Measurements from ENCODE around the gene TSPO2.
"Not testable (repeated sequence)": the region's sequence is repeated elsewhere in the genome, so short reads cannot be mapped to it uniquely, and the experiment has no call there.

The TSPO2 gene

GRCh38 chr6:41014780-41015179, 27.5 kb upstream of the TSPO2 start:
- H3K4me3 ChIP-seq (ENCODE audit: low read depth, low read length): no peak overlapping the region
- no peaks in the 10 kb centered on the region for H3K36me3 ChIP-seq (ENCODE audit: control insufficient read depth, insufficient read depth, low read length)
- H3K9me3 ChIP-seq (ENCODE audit: control insufficient read depth, low read length): no peaks in the 10 kb centered on the region
- H3K79me2 ChIP-seq: no peaks in the 10 kb centered on the region
- H2AFZ ChIP-seq: no peak overlapping the region
- no peak overlapping the region for H3K9ac ChIP-seq
- no peak overlapping the region for H3K27ac ChIP-seq
- H3K4me2 ChIP-seq (ENCODE audit: low read length): no peak overlapping the region
- no peaks in the 10 kb centered on the region for H3K27me3 ChIP-seq (ENCODE audit: control insufficient read depth, insufficient read depth, low read length)
- TF ChIP-seq, protein P1, sequence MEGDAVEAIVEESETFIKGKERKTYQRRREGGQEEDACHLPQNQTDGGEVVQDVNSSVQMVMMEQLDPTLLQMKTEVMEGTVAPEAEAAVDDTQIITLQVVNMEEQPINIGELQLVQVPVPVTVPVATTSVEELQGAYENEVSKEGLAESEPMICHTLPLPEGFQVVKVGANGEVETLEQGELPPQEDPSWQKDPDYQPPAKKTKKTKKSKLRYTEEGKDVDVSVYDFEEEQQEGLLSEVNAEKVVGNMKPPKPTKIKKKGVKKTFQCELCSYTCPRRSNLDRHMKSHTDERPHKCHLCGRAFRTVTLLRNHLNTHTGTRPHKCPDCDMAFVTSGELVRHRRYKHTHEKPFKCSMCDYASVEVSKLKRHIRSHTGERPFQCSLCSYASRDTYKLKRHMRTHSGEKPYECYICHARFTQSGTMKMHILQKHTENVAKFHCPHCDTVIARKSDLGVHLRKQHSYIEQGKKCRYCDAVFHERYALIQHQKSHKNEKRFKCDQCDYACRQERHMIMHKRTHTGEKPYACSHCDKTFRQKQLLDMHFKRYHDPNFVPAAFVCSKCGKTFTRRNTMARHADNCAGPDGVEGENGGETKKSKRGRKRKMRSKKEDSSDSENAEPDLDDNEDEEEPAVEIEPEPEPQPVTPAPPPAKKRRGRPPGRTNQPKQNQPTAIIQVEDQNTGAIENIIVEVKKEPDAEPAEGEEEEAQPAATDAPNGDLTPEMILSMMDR (IDR thresholded peaks at IDR 0.05): no peak
- H3K4me1 ChIP-seq: no peaks in the 10 kb centered on the region

- H3K27ac ChIP-seq; H3K4me1 ChIP-seq; H3K79me2 ChIP-seq; H3K4me2 ChIP-seq (ENCODE audit: low read length); H3K27me3 ChIP-seq (ENCODE audit: control insufficient read depth, insufficient read depth, low read length); H3K9ac ChIP-seq; H3K4me3 ChIP-seq (ENCODE audit: low read depth, low read length); H3K9me3 ChIP-seq (ENCODE audit: control insufficient read depth, low read length); H2AFZ ChIP-seq; H3K36me3 ChIP-seq (ENCODE audit: control insufficient read depth, insufficient read depth, low read length): not testable (repeated sequence)
These were observed 26.4 kb upstream of the TSPO2 start for GRCh38 chr6:41015860-41016259.

DNA sequence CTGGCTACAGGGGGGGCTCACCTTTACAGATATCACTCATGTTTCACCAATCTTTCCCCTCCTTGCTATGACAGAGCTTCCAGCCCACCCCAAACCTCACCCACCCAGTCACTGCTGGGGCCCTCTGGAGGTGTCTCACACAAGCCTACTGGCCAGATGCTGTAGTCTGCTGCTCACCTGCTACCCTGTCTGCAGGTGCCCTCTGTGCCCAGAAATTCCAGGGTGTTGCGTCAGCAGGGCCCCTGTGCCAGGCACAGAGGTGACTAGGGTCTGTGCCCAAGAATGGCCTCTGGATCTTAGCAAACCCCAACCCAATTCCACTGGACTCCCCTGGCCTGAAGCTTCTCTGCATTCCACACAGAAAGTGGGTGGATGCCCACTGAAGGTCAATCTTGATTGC, 24.6 kb upstream of the TSPO2 start:
- Histone ChIP-seq H3K27ac (no peak overlapping the region), H3K27me3 (ENCODE audit: control insufficient read depth, insufficient read depth, low read length) (no peaks in the 10 kb centered on the region), H3K9ac (no peak overlapping the region), H3K36me3 (ENCODE audit: control insufficient read depth, insufficient read depth, low read length) (no peaks in the 10 kb centered on the region), H3K9me3 (ENCODE audit: control insufficient read depth, low read length) (no peaks in the 10 kb centered on the region), H2AFZ (no peak overlapping the region), H3K4me1 (peaks cover 8% of the 10 kb centered on the region), H3K79me2 (no peaks in the 10 kb centered on the region), H3K4me2 (ENCODE audit: low read length) (no peak overlapping the region), H3K4me3 (ENCODE audit: low read depth, low read length) (no peak overlapping the region)
- TF ChIP-seq, protein P1 (IDR thresholded peaks at IDR 0.05): no peak

DNA sequence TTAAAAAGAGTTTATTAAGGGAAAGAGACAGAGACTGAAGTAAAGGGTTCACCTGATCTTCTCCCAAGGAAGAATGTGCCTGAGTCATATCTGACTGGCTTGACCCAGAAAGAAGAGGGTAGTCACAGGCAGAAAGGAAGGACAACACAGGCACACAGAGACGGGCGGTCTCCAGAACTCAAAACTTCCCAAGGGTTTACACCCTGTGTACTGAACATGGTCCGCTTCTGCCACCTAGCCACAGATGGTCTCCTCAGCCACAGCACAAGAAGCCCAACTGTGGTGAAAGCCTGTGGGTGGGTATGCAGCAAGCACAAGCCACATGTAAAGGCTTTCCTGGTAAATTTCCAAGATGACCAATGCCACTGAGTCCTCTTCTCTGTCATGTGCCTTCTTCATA, 20.4 kb upstream of the TSPO2 start:
- Histone ChIP-seq H3K36me3 (ENCODE audit: control insufficient read depth, insufficient read depth, low read length) (no peaks in the 10 kb centered on the region), H3K9me3 (ENCODE audit: control insufficient read depth, low read length) (no peaks in the 10 kb centered on the region), H2AFZ (no peak overlapping the region), H3K4me2 (ENCODE audit: low read length) (no peak overlapping the region), H3K27ac (no peak overlapping the region), H3K4me3 (ENCODE audit: low read depth, low read length) (no peak overlapping the region), H3K4me1 (peaks cover 10% of the 10 kb centered on the region), H3K79me2 (no peaks in the 10 kb centered on the region), H3K9ac (no peak overlapping the region), H3K27me3 (ENCODE audit: control insufficient read depth, insufficient read depth, low read length) (no peaks in the 10 kb centered on the region)
- TF ChIP-seq, protein P1 (IDR thresholded peaks at IDR 0.05): no peak

DNA sequence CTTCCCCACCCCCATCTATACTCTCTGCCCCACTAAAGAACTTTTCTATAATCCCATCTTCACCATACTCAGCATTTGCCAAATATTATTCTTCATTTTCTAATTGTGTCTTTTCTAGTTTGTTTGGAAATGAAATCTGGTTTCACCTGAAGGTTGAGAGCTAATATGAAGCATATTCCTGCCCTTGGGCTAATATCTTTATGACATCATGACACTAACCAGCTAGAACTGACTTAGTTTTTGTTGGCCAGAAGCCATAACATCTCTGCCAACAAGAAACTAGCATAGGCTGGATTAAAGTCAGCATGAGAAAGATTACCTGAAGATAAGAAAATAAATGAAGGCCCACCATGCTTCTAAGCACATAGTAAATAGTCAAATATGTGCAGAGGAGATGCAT, 20.0 kb upstream of the TSPO2 start:
- TF ChIP-seq, protein P1 (IDR thresholded peaks at IDR 0.05): no peak
- Histone ChIP-seq H3K79me2 (no peaks in the 10 kb centered on the region), H3K9ac (no peak overlapping the region), H3K4me3 (ENCODE audit: low read depth, low read length) (no peak overlapping the region), H3K9me3 (ENCODE audit: control insufficient read depth, low read length) (no peaks in the 10 kb centered on the region), H3K4me1 (peaks cover 10% of the 10 kb centered on the region), H3K4me2 (ENCODE audit: low read length) (no peak overlapping the region), H3K36me3 (ENCODE audit: control insufficient read depth, insufficient read depth, low read length) (no peaks in the 10 kb centered on the region), H3K27ac (no peak overlapping the region), H3K27me3 (ENCODE audit: control insufficient read depth, insufficient read depth, low read length) (no peaks in the 10 kb centered on the region), H2AFZ (no peak overlapping the region)
